ENCODE measurements around the gene ABCG2.

DNA sequence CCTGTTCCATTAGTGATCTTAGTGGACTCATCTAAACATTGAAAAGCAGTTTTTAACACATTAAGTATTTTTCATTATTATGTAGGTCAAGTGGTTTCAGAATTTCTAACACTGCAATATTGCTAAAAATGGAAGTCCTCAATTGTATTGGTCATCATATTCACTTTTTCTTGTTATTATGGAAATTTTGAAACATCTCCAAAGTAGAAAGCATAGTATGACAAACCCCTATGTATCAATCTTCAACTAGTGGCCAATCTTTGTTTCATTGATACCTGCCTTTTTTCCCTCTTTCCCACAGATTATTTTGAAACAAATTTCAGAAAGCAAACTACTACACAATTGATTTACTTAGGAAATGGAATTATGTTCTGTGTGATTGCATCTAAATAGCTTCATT, 14.5 kb upstream of the ABCG2 start:
- TF ChIP-seq, protein P1, sequence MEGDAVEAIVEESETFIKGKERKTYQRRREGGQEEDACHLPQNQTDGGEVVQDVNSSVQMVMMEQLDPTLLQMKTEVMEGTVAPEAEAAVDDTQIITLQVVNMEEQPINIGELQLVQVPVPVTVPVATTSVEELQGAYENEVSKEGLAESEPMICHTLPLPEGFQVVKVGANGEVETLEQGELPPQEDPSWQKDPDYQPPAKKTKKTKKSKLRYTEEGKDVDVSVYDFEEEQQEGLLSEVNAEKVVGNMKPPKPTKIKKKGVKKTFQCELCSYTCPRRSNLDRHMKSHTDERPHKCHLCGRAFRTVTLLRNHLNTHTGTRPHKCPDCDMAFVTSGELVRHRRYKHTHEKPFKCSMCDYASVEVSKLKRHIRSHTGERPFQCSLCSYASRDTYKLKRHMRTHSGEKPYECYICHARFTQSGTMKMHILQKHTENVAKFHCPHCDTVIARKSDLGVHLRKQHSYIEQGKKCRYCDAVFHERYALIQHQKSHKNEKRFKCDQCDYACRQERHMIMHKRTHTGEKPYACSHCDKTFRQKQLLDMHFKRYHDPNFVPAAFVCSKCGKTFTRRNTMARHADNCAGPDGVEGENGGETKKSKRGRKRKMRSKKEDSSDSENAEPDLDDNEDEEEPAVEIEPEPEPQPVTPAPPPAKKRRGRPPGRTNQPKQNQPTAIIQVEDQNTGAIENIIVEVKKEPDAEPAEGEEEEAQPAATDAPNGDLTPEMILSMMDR (conservative IDR thresholded peaks at IDR 0.05; ENCODE audit: low read depth, low read length): no peak
- no peak for TF ChIP-seq EZH2 (IDR thresholded peaks at IDR 0.05; ENCODE audit: borderline replicate concordance, low read depth, low read length, poor library complexity, severe bottlenecking)
